ENCODE data around the gene ATP5F1D.

The ATP5F1D gene

DNA sequence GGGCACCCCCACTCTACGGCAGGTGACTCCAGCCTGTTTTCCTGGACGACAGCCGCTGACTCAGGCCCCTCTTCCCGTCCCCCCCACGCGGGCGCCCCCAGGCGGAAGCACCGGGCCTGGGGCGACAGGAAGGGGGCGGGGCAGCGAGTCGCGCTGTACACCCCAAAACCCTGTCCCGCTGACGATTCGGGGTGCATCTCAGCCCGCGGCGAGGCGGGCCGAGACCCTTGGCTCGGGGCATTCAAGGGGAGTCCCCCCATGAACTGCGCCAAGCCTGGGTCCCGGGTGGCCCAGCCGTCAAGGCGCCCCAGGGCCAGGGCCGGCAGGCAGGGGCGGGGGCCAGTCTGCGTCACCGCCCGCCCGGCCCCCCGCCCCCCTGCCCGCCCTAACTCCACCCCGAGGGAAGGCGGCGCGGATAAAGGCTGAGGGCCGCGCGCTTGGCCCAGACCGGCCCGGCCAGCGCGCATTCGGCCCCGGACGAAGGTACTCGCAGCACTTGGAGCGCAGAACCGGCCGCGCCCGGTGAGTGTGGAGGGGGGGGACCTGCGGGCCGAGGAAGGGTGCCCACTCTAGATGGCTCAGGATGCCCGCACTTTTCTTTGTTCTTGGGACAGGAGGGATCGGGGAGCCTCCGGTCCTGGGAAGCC, 6.7 kb downstream of the ATP5F1D start, which contains the start of gene MIDN:
Gene MIDN, plus strand, starts transcription at position 445 of the 647 bp plus-strand sequence. CDS start 1,714 bp downstream, outside the sequence.
- peak; percentile 68 to 73 for DNase-seq

DNA sequence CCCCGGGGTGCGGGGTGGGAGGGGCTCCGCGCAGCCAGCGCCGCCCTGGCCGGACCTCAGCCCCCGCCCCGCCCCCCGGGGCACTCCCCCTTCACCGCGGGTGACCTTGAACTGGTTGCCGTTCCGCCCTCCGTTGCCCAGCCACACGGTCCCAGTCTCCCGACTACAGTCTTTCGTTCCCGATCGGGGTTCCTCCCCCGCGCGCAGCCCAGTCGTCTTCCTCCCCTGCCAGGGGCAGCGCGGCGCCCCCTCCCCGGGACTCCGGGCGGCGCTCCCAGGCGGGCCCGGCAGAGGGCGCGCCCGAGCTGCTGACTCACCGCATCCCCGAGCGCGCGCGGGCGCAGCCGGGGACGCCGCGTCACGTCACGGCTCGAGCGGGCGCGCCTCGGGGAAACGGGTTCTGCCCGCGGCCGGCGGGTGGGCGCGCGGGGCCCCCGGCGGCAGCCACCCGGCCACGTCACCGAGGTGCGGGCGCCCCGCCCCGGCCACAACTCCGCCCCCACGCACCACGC, 7.3 kb downstream of the ATP5F1D start:
- DNase-seq, result peak; percentile 76 to 82

GRCh38 chr19:1249298-1249989, 7.9 kb downstream of the ATP5F1D start:
- peak; percentile 92 to 93 for DNase-seq

GRCh38 chr19:1249990-1250436, 8.5 kb downstream of the ATP5F1D start:
- DNase-seq, result no peak

DNA sequence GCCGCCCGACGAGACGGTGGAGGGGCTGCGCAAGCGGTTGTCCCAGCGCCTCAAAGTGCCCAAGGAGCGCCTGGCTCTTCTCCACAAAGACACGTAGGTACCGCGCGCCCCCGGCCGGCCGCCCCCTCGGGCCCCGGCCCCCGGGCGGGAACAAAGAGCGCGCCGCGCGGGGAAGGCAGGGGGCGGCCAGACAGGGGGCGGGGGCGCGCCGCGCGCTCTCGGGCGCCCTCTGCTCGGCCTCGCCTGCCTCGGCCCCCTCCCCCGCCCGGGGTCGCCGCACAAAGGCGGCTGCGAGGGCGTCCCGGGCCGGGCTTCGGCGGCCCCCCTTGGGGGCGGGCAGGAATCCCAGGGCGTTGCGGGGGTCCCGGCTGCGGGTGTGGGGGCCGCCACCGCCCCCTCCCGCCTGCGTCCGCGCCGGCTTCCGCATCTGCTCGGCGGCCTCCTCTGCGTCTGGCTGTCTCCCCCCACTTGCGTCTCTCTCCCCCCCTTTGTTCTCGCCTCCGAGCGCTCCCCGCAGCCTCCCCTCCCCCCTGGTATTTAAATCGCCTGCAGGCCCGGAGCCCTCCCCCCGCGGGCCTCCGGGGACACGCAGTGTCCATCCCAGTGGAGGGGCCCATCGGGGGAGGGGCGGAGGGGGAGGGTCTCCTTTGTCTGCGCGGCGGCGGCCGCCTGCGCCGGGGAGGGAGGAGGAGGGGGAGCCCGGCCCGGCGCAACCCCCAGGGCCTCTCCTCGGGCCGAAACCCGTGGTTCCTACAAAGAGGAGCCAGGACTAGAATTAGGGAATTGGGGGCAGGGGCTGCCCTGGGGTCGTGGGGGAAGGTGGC, 9.1 kb downstream of the ATP5F1D start:
- DNase-seq, result peak; percentile 46 to 58

DNA sequence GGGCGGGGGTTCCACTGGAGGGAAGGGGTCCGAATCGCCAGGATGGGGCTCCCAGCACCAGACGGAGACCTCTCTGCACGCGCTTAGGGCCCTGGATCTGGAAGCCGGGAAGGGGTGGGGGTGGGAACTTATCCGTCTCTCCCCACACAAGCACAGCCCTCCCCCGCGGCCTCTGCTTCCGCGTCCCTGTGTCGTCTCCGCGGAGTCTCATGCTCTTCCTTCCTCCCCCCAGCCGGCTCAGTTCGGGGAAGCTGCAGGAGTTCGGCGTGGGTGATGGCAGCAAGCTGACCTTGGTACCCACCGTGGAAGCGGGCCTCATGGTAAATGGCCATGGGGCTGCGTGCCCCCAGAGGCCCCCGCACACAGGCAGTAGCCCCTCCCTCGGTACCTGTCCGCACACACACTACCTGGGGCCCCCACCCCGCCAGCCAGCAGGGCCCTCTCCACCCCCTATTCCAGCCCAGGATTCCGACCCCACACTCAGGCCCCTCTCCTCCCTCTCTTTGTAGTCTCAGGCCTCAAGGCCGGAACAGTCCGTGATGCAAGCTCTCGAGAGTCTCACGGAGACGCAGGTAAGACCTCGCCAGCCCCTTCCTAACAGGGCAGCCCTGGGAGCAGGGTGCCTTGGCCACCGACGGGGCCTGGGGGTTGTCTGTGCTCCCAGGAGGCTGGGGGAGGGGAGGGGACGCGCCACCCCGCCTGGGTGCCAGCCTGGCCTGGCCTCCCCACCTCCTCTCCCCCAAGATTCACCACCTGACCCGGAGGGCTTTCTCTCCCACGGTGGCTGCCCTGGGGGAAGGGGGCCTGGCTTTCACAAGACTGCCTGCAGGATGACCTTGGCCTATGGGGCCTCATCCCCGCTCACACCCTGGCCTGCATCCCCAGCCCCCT, 10.0 kb downstream of the ATP5F1D start:
- peak; percentile 69 to 71 for DNase-seq

GRCh38 chr19:1252221-1252820, 10.8 kb downstream of the ATP5F1D start:
- peak; percentile 61 to 71 for DNase-seq

GRCh38 chr19:1252821-1253513, 11.4 kb downstream of the ATP5F1D start:
- DNase-seq, result peak; percentile 76 to 80

GRCh38 chr19:1253514-1254080, 12.0 kb downstream of the ATP5F1D start:
- no peak for DNase-seq

GRCh38 chr19:1254081-1254527, 12.6 kb downstream of the ATP5F1D start:
- no peak for DNase-seq

- no peak for DNase-seq
These were observed 13.1 kb downstream of the ATP5F1D start for GRCh38 chr19:1254530-1255185.

- no peak for DNase-seq
These were observed 13.9 kb downstream of the ATP5F1D start for GRCh38 chr19:1255186-1256161.

- DNase-seq, result no peak
These were observed 15.3 kb downstream of the ATP5F1D start for GRCh38 chr19:1256646-1257474.

GRCh38 chr19:1257475-1258162, 16.1 kb downstream of the ATP5F1D start:
- no peak for DNase-seq

- DNase-seq, result no peak
These were observed 16.6 kb downstream of the ATP5F1D start for GRCh38 chr19:1258163-1258492.

GRCh38 chr19:1258707-1259205, 17.2 kb downstream of the ATP5F1D start:
- no peak for DNase-seq
